ENCODE results near the gene NPLOC4.

DNA sequence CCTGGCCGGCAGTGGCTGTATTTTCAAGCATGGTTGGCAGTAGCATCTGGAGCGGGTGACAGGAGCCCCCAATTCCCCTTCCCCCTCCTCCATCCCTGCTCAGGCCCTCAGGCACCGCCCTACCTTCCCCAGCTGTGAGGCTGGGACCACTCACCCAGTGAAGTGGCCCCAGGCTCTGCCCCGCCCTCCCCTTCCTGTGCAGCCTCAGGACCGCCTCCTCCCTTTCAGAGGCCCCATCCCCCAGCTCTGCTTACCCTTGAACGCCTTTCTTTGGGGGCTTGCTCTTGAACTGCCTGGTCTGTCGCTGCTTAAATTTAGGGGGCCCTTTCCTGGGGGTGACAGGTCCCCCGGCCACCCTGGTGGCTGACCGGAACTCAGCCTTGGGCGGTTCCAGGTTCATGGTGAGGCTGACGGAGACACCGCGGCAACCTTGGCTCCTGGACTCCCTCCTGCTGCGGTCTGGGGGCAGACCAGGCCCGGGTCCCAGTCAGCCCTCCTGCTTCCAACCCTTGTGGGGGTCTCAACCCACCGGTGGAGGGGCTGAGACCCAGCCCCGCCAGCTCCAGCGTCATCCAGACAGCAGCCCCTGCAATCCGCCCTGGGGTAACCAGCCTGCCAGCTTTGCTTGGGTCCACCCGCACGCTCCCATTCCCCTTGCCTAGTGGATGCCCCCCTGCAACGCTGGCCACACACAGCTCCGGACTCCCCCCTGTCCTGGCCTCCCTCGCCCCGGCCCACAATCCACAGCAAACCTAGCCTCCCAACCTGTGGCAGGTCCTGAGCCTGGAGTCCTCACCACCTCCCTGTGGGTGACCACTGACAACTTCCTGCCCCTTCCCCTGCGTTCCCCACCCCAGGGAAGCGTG, 16.2 kb upstream of the NPLOC4 start:
- TF ChIP-seq CTCF (IDR thresholded peaks at IDR 0.05) (no peak), POLR2A (IDR thresholded peaks at IDR 0.05) (no peak)

Data from stomach (tissue), 4 donors.